ENCODE measurements around the gene AAR2.

AAR2 gene

DNA sequence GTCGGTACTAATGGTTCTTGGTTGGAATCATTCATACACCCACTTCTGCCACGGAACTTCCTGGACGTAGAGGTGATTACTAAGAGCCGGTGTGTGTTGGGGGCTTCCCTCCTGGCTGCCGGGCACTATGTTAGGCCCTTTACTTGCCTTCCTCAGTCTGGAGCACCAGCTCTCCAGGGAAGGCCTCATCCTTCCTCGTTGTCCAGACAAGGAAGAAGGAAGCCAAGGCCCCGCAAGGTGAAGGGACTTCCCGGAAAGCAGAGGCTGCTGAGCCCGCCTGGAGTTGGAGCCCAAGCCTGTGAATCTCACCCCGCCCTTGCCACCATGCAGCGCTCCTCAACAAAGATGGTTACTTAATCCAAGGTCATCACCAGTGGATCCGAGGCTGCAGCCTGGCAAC is 26.2 kb downstream of the AAR2 start:
- DNase-seq, result no peak

DNA sequence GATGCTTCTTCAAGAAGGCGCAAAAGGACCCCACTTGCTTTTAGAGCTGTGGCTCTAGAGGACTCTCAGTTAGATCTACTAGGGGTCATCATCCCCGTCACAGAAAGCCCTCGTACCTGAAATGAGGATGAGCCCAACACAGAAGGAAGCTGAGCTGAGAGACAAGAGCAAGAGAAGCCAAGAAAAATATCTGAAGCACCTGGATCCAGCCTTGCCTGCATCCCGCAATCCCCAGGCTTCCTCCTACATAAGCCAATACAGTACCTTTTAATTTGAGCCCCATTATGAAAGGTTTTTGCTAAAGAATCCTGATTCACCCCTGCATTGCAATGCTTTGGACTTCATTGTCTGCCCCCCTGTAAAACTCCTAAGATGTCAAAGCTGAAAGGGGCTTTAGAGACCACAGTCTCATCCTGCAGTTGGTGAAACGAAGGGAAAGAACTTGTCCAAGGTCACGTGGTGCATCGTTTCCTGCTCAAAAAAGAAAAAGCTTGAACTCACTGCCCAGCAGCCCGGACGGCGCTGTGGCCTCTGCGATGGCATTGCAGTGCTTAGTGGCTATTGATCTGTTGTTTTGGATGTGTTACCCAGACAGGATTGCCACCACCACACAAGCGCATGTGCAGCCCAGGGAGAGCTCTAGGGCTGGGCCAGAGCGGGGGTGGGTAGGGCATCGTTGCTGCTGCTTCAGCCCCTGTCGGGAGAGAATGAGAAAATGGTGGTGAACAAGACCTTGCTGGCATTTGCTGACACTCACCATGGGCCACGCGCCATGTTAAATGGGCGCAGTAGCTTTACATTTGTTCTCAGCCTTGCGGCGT is 28.4 kb downstream of the AAR2 start:
- no peak for DNase-seq

DNA sequence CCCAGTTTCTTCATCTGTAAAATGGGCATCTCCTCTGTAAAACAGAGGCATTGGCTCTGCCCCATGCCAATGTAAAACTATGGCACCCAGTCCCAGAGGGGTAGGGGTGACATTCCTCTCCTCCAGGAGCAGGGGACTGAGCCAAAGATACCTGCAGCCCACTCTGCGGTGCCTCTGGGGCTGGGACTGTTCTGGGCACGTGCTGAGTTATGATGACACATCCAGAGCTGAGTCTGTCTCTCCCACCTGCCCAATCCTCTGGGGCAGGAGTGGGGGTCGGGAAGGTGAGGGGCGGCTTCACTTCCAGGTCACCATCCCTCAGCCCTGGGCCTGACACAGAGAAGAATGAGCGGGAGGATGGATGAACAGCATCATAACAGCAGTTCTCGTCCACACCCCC is 29.9 kb downstream of the AAR2 start:
- no peak for DNase-seq

DNA sequence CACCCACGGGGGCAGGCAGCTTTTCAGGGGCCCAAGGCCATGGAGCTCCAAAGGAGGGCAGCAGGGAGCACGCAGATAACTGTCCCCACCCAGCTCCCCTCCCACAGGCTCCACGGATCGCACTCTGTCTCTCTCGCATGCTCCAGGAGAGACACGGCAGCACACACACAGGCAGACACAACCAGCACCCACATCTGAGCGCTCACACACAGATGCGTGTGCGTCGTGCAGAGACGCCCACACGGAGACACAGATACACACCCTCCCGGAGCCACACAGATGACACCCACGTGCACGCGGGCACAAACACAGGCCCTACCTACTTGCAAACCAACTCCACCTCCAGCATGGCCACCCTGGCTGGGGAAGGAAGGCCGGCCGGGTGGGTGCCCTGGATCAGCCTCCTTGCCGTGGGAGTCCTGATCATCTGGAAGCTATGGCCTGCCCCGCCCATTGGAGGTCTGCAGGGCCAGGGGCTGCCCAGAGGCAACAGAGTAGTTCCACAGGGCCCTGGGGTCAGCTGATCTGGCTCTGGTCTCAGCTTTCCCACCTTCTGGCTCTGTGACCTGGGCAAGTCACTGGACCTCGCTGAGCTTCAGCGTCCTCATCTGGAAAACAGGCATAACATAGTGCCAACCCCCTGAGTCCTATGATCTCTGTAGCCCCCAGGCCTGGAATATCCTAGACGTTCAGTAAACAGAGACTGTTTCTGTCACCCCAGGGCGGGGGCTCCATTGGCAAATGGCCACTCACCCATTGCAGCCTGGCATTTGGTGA is 31.5 kb downstream of the AAR2 start:
- no peak for DNase-seq

DNA sequence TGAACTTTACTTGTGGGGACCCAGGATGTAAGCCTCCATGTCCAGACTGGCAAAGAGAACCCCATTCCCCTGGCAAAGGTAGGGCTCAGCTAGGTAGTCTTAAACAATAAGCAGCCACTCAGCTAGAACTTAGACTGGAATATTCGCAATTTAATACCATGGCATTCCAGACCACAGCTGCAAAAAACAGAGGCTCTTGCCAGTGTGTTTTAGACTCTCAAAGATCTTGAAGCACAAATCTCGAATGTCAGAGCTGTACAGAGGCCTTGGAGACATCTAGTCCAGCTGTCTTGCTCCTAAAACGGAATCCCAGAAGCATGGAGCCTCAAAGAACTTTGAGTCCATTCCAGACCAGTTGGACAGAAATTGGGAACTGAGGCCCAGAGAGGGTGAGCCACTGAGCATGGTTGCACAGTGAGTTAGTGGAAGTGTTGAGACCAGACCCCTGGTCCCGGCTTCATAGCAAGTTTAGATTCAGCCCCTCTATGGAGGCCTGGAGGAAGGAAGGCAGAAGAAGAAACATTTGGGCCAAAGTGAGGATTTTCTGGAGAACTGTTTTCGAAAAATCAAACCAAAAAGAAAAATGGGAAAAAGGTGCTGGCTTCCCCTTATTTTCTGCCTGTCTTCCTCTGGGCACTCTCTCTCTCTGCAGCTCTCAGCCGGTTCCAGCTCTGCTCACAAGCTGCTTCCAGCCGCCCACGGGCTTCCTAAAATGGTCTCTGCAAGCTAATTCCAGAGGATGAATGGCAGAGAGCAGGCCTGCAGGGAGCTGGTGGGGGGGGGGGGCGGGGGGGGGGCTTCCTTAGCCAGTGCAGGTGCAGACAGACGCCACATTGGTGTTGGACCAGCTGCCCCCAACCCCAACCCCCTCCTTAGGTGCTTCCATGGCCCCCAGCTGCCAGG is 32.4 kb downstream of the AAR2 start:
- DNase-seq, result no peak

DNA sequence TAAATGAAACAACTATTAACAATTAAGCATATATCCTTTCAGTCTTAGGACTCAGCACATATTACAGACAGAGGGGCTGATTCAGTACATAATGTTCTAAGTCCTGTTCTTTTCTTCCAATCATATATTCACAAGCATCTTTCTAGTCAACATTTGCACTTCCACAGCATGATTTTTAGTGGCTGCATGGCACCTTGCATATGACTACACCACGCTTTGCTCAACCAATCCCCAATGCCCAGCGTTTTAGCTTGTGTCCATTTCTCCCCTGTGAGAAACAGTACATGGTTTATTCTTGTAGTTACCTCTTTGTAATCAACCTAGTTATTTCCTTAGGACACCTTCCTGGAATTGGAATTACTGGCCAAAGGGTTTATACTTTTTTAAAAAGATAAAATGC is 33.2 kb downstream of the AAR2 start:
- DNase-seq, result no peak

DNA sequence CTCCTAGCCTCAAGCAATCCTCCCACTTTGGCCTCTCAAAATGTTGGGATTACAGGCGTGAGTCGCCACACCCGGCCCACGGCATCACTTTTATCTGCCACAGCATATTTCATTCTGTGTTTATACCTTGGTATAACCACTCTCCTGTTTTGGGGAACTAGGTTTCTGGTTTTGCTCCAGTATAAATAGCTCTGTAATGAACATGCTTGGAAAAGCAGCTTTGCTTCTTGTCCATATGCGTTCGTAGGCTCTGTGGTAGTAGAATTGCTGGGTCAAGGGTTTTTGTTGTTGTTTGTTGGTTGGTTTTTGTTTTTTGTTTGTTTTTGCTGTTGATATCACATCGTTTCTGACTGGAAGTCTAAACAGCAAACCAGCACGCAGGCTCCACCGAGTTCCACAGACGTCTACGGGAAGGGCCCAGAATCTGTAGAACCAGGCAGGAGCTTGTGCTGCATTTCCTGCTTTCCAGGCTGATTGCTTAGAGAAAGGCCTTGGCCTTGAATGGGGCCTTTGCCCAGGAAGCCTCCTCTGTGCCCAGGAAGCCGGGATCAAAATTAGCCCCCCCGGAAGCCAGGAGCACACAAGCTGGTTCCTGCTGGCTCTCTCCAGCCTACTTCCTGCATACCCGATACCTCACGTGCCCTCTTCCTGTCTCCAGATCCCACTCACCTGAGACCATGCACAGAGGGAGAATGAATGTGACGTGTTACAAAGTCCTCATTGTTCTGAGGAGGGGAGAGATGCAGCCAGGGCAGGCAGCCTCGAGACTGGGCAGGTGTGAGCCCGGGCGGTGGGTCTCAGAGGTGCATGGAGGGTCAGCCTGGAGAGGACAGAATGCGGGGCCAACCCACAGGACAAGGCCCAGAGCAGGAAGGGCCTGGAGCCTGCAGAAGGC is 34.7 kb downstream of the AAR2 start:
- no peak for DNase-seq

DNA sequence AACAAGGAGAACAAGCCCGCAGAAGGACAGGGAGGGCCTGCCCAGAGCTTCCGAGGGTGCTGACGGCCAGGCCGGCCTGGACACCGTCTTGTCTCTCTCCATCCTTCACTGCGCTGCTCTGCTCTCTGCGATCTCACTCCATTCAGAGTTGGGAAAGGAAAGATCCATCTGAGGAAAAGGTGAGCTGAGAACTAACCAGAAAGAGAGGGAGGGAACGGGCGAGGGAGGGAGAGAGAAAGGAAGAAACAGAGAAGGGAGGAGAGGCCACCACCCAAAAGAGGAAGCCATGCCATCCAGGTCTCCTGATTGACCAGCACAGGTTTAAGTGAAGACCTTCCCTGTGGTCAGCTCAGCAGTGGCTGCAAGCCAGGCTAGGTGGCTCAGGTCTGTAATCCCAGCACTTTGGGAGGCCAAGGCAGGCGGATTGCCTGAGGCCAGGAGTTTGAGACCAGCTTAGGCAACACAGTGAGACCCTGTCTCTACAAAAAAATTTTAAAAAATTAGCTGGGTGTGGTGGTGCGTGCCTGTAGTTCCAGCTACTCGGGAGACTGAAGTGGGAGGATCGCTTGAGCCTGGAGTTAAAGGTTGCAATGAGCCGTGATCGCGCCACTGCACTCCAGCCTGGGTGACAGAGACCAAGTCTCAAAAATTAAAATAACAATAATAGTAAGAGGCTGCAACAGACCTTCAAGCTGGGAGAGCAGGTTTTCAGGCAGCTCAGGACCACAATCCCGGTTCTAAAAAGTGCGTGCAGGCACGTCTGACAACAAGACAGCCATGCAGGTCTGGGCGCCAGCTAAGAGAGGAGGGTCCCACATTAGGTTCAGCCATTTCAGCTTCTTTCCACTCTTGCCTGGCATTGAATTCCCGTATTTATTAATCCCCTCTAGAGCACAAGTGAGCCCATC is 35.6 kb downstream of the AAR2 start:
- no peak for DNase-seq

DNA sequence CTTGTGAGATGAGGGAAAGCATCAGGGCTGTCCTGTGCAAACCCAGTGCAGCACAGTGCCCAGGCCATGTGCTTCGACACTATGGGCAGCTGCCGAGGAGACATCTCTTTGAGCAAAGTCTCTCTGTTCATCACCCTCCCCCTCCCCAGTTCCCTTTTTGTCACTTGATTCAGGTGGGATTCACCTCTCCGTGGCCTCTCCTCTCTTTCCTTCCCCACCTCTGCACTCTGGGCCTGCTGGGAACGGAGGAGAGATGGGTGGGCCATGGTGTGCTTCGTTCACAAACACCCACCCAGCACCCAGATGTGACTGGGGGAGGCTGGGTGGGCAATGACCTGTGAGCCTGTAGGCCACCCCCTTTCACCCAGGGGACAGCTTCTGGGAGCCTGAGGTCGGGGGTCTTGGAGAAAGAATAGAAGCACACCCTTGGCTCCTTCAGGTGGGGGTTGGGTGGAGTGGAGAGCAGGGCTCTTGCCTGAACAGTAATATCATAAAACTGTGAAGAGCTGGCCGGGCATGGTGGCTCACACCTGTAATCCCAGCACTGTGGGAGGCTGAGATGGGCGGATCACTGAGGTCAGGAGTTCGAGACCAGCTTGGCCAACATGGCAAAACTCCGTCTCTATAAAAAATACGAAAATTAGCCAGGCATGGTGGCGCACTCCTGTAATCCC is 36.4 kb downstream of the AAR2 start:
- DNase-seq, result no peak

DNA sequence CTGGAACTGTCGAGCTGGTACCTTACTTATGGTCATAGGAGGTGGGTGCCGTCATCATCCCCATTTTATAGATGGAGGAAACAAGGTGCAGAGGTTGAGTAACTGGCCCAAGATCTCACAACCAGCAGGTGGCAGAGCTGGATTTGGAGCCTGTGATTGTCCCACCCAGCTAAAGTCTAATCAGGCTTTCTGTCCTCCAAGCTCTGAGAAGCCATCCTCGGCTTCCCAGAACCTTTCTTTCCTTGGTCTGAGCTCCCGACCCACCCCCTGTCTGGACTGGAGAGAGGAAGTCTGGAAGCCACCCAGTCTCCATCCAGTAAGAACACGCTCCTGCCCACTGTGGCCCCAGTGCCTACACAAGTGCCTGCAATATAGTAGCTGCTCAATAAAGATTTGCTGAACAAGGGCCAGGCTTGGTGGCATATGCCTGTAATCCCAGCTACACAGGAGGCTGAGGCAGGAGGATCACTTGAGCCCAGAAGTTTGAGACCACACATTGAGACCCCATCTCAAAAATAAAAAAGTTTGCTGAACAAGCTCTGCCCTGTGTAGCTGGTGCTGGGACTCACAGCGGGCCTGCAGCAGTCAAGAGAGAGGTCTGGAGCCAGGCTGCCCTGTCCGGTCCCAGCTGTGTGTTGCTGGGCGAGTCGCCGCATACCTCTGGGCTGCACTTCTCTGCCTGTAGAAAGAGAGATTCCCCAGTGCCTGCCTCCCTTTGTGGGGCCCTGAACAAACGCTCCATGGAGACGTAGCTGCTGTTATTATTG is 37.3 kb downstream of the AAR2 start:
- peak; percentile 11 for DNase-seq

DNA sequence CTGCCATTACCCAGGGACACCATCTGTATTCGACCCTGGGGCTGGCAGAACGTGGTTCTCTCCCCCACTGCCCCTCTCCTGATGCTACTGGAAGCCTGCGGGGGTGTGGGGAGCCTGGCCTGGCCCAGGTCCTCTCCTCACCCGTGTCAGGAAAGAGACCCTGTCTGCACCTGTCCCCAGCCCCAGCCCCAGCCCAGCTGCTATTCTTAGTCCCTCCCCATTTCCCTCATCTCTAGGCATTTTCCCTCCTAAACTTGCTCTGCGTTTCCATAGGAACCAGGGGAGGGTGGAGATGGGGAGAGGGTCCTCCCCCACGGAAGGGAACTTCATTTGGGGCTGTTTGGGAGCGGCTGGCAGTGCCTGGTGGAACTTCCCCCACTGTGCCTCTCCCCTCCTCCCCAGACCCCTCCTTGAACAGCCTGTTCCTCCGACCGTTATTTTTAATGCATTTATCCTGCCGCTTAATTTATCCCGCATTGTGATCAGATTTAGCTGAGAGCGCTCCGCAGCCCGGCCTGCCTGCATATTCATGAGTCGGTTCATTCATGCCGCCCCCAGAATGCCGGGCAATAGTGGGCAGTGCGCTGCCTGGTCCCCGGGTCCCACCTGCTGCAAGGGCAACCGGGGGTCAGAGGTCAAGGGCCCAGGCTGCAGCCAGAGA is 38.0 kb downstream of the AAR2 start:
- no peak for DNase-seq

DNA sequence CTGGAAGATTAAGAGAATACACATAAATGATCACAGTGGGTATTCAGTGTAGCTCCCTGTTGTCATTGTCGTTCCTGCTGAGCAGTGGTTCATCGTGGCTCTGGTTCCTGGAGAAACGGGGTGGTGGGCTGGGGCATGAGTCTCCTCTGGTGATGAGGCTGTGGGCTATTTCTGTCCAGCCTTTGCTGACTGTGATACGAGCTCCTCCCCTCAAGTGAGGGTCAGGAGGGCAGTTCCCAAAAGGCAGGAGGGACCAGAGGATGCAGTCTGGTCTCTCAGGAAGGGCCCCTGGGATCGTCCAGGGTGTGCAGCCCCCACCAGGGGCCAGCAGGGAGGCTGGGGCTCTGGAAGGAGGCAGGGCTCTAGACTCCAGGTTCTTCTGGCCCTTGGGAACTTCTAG is 38.7 kb downstream of the AAR2 start:
- no peak for DNase-seq

DNA sequence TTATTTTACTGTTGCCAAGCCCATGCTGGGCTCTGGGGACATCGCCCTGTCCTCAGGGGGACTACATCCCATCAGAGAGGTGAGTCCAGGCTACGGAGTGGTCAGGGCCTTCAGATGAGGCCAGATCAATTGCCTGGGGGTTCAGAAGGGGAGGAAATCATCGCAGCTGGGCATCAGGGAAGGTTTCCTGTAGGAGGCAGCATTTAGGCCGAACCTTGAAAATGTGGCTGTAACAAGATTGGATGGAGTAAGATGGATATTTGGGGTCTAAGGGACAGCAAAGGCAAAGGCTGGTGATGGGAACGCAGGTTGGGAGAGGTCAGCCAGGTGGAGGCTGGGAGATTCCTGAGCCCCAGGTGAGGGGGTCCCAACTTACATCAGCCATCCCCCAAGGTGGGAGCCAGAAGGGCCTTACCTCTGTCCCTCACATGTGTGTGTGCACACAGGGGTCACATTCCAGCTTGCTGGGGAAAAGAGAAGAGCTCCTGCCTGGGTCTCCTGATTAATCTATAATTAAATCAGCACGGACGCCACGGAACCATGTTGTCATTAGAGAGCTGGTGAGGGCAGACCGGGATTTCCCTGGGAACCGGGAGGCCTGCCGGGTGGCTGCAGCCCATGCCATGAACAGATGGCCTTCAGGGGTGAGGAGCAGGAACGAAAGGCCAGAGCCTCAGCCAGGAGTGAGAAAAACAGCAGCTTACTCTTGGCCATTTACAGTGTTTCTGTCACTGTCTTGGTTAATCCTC is 39.3 kb downstream of the AAR2 start:
- no peak for DNase-seq

DNA sequence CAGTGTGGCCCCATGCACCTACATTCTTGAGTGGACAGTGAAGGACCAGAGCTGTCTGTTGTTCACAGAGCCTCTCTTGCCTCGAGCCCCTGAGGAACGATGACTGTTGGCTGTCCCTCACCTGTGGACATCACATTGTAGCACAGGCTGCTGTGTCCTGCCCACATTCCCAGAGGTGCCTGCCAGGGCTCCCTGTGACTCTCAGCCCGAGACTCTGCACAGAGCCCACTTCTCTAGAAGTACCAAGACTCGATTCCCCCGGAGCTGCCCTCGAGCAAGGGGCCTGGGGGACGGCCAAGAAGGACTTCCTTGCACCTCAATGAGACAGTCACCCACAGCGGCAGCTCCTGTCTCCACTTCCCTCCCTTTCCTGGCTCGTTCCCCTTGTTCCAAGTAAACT is 41.3 kb downstream of the AAR2 start:
- DNase-seq, result no peak

DNA sequence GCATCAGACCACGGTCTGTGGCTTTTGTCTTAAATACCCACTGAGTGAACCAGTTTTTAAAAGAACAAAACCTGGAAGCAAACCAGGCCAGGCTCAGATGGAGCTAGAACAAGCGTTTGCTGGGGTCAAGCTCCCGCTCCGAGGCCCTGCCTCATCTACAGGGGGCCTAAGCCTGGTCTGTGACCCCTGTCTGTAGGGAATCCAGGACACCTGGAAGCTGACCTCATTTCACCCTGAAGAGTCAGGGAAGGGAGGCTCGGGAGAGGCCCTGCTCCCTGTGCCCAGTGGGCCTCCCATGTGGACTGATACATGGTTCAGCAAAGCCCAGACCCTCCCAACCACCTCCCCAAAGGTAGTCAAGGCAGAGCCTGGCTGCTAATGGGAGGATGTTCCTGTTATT is 43.1 kb downstream of the AAR2 start:
- no peak for DNase-seq

DNA sequence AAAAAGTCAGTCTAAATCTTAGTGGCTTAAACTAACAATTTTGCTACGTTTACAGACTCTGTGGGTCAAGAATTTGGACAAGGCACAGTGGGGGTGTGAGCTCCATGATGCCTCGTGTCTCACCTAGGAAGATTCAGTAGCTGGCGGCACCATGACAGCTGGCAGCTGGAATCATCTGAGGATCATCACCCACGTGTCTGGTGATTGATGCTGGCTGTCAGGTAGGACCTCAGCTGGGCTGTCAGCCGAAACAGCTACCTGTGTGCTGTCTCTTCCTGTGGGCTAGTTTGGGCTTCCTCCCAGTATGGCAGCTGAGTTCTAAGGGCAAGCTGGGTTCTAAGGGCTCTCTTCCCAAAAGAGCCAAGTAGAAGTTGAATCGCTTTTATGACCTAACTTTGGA is 43.5 kb downstream of the AAR2 start:
- DNase-seq, result peak; percentile 12

DNA sequence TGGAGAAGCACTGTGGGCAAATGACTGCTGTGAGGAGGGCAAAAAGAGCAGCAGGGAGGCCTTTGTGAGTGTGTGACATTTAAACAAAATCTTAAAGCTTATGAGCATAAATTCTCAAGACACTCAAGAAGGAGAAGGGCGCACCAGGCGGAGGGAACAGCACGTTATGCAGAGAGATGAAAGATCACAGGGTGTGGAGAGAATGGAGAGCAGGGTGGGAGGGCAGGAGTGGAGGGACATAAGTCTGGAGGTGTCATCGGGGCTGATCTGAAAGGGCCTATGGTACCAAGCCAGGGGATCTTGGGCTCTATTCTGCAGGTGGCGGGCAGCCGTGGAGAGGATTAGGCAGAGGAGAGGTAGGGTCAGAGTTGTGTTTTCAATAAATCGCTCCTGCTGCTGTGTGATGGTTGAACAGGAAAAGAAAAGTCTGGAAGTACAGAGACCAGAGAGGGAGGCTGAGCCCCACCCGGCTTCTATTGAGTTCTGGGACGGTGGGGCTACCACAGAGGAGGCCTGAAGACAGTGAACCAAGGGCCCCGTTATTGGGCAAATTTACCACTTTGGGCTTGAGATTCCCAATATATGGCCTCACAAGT is 45.6 kb downstream of the AAR2 start:
- DNase-seq, result no peak

DNA sequence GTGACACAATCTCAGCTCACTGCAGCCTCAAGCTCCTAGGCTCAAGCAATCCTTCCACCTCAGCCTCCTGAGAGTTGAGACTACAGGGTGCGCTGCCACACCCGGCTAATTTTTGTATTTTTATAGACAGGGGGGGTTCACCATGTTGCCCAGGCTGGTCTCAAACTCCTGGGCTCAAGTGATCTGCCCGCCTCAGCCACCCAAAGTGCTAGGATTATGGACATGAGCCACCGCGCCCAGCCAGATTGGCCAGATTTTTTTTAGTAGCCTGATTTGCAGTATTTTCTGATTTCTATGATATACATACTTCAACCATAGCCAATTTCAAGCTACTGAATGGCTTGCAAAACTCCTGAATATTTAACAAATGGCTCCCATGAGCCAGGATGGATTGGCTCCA is 48.5 kb downstream of the AAR2 start:
- DNase-seq, result no peak

All from NCI-H2171 treated with DMSO at 0.1 percent for 48 hours (cell line).